ENCODE results near the gene DCANP1. TPM values are rescaled to one million over a fixed set of nuclear protein-coding genes. Genes with fewer than 3 reads are reported as not detected.

DCANP1 gene
- total and polyA plus RNA-seq, 5 donors, result not detected

- DNase-seq, result peak in 1 of 3 donors; percentile 33
- Histone ChIP-seq H3K4me1 (ENCODE audit: control insufficient read depth, insufficient read depth, low read length) (peaks cover 5% of the 10 kb centered on the region), H3K27me3 (ENCODE audit: control insufficient read depth, insufficient read depth) (no peaks in the 10 kb centered on the region), H3K27ac (ENCODE audit: low read length) (no peak overlapping the region), H3K9me3 (ENCODE audit: control insufficient read depth, low read length) (no peaks in the 10 kb centered on the region), H3K4me3 (ENCODE audit: low read length) (no peak overlapping the region)
- intact Hi-C loops (cut with DNase I), result no loop called here
- ATAC-seq, result no peak
- 84% methylated on average over 10 of the region's 10 CpGs for WGBS
Observed at GRCh38 chr5:135438636-135439221, 8.4 kb downstream of the DCANP1 start.

DNA sequence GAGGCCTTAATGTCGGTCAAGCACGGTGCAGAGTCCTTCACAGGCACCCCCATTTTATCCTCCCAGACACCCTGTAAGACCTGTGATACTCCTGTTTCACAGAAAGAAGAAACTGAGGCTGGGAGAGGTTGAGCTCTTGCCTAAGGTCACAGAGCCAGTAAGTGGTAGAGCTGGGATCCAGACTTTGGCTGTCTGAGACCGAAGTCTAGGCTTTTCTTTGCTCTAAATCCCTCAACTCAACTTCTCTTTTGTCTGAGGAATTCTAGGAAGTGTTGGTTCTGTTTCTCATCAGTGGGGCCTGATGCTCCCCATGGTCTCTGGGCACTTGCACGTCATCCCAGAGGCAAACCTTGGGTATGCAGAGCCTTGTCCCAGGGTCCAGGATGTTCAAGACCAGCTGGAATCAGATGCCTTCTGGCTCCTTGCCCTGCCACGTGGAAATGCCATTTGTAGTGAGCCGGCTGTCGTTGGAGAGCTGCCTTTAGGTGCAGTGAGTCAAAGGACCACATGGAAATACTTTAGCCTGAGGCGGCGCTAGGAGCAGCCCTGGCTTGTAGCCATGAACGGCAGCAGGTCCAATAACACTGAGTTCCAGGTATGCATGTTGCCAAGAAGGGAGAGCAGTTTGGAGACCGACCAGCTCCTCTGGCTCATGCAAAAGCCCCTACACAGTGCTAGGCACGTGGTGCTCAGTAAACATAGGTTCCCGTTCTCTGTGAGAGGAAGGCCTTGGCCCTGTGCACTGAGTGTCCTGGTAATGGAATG, 9.2 kb downstream of the DCANP1 start:
- ATAC-seq (peak in 1 of 2 donors; percentile 6), DNase-seq (peak; percentile 47 to 77 (median 65))
- intact Hi-C loops (cut with DNase I), result no loop called here
- no peaks in the 10 kb centered on the region for H3K9me3 ChIP-seq (ENCODE audit: control insufficient read depth, low read length)
- no peaks in the 10 kb centered on the region for H3K27me3 ChIP-seq (ENCODE audit: control insufficient read depth, insufficient read depth)
- H3K4me3 ChIP-seq (ENCODE audit: low read length), result no peak overlapping the region
- H3K27ac ChIP-seq (ENCODE audit: low read length), result no peak overlapping the region
- H3K4me1 ChIP-seq (ENCODE audit: control insufficient read depth, insufficient read depth, low read length), result peaks cover 5% of the 10 kb centered on the region
- WGBS, result 49% methylated on average over 13 of the region's 13 CpGs

- intact Hi-C loops (cut with DNase I), result no loop called here
- Histone ChIP-seq H3K27ac (ENCODE audit: low read length) (no peak overlapping the region), H3K4me3 (ENCODE audit: low read length) (no peak overlapping the region), H3K4me1 (ENCODE audit: control insufficient read depth, insufficient read depth, low read length) (peaks cover 5% of the 10 kb centered on the region), H3K27me3 (ENCODE audit: control insufficient read depth, insufficient read depth) (no peaks in the 10 kb centered on the region), H3K9me3 (ENCODE audit: control insufficient read depth, low read length) (no peaks in the 10 kb centered on the region)
- ATAC-seq (no peak), DNase-seq (peak in 1 of 3 donors; percentile 20)
- WGBS, result 67% methylated on average over 7 of the region's 7 CpGs
Observed at GRCh38 chr5:135437422-135437795, 9.7 kb downstream of the DCANP1 start.

GRCh38 chr5:135436951-135437418, 10.2 kb downstream of the DCANP1 start:
- Histone ChIP-seq H3K4me3 (ENCODE audit: low read length) (no peak overlapping the region), H3K27me3 (ENCODE audit: control insufficient read depth, insufficient read depth) (no peaks in the 10 kb centered on the region), H3K27ac (ENCODE audit: low read length) (no peak overlapping the region), H3K9me3 (ENCODE audit: control insufficient read depth, low read length) (no peaks in the 10 kb centered on the region), H3K4me1 (ENCODE audit: control insufficient read depth, insufficient read depth, low read length) (peaks cover 5% of the 10 kb centered on the region)
- intact Hi-C loops (cut with DNase I), result no loop called here
- DNase-seq (no peak), ATAC-seq (no peak)
- WGBS, result 70% methylated on average over 7 of the region's 7 CpGs

DNA sequence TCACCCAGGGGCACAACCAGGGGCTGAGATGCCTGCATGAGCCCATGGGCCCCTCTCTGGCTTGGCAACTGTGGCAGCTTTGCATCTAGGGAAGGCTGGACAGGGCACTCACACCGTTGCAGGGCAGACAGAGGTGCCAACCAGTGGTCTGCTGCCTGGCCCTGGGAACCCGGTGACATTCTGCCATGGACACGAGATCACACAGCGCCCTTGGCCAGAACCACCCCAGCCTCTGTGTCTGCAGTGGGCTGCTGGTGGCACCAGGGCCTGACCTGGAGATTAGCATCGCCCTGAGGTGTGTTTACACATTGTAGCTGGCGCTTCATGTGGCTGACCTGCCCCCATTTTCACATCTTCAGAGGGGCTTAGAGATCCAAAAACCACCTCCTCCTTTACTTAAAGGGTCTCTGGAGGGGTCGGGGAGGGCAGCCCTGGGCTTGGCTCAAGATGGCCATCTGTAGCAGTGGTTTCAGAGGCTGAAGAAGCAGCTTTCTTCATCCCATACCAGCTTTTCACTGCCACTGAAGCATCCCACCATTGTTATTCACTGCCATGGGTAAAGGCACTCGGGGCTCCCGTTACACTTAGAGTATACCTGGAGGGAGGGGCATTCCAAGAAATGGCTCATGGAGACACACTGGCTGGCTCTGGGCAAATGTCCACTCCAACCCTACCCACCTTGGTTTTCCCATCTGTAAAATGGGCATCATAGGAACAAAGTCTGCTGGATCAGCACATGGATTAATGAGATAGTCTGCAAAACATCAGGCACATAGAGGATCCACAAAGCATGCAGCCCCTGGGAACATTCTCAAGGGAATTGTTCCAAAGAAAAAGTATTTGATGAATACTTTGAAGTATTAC, 11.4 kb downstream of the DCANP1 start:
- Histone ChIP-seq H3K9me3 (ENCODE audit: control insufficient read depth, low read length) (no peaks in the 10 kb centered on the region), H3K27ac (ENCODE audit: low read length) (no peak overlapping the region), H3K27me3 (ENCODE audit: control insufficient read depth, insufficient read depth) (no peaks in the 10 kb centered on the region), H3K4me3 (ENCODE audit: low read length) (no peak overlapping the region), H3K4me1 (ENCODE audit: control insufficient read depth, insufficient read depth, low read length) (peaks cover 5% of the 10 kb centered on the region)
- ATAC-seq, result no peak
- 87% methylated on average over 9 of the region's 9 CpGs for WGBS
- intact Hi-C loops (cut with DNase I), result no loop called here
- peak in 1 of 3 donors; percentile 28 for DNase-seq

GRCh38 chr5:135434591-135435466, 12.3 kb downstream of the DCANP1 start:
- H3K9me3 ChIP-seq (ENCODE audit: control insufficient read depth, low read length), result no peaks in the 10 kb centered on the region
- DNase-seq (peak in 1 of 3 donors; percentile 23), ATAC-seq (no peak)
- no peak overlapping the region for H3K4me3 ChIP-seq (ENCODE audit: low read length)
- H3K4me1 ChIP-seq (ENCODE audit: control insufficient read depth, insufficient read depth, low read length), result peaks cover 5% of the 10 kb centered on the region
- intact Hi-C loops (cut with DNase I), result no loop called here
- no peak overlapping the region for H3K27ac ChIP-seq (ENCODE audit: low read length)
- WGBS, result 80% methylated on average over 24 of the region's 24 CpGs
- H3K27me3 ChIP-seq (ENCODE audit: control insufficient read depth, insufficient read depth), result no peaks in the 10 kb centered on the region

GRCh38 chr5:135433681-135434426, 13.3 kb downstream of the DCANP1 start:
- no peak overlapping the region for H3K4me3 ChIP-seq (ENCODE audit: low read length)
- no peak overlapping the region for H3K27ac ChIP-seq (ENCODE audit: low read length)
- H3K4me1 ChIP-seq (ENCODE audit: control insufficient read depth, insufficient read depth, low read length), result peaks cover 5% of the 10 kb centered on the region
- WGBS, result 52% methylated on average over 12 of the region's 12 CpGs
- no peaks in the 10 kb centered on the region for H3K9me3 ChIP-seq (ENCODE audit: control insufficient read depth, low read length)
- DNase-seq, result peak in 1 of 3 donors; percentile 40
- H3K27me3 ChIP-seq (ENCODE audit: control insufficient read depth, insufficient read depth), result no peaks in the 10 kb centered on the region
- no peak for ATAC-seq
- intact Hi-C loops (cut with DNase I), result no loop called here

DNA sequence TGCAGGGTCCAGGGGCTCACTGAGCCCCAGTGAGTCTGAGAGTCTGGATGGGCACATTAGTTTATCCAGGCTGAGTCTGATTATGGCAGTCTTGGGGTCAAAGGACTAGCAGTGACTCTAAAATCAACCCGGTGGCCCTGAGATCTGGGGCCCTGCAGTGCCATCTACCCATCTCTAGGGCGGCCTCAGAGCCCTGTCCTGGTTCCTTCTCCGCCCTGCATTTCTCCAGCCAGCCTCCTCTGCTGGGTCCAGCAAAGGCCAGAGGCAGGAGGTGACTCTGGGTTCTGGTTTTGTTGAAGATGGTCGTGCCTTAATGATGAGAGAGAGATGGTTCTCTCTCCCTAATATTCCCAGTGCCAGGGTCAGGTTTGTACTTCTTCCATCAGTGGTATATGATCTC, 15.0 kb downstream of the DCANP1 start:
- intact Hi-C loops (cut with DNase I), result no loop called here
- H3K9me3 ChIP-seq (ENCODE audit: control insufficient read depth, low read length), result no peaks in the 10 kb centered on the region
- no peaks in the 10 kb centered on the region for H3K27me3 ChIP-seq (ENCODE audit: control insufficient read depth, insufficient read depth)
- ATAC-seq (no peak), DNase-seq (no peak)
- peaks cover 5% of the 10 kb centered on the region for H3K4me1 ChIP-seq (ENCODE audit: control insufficient read depth, insufficient read depth, low read length)
- WGBS, result 85% methylated on average over 4 of the region's 4 CpGs
- H3K4me3 ChIP-seq (ENCODE audit: low read length), result no peak overlapping the region
- H3K27ac ChIP-seq (ENCODE audit: low read length), result no peak overlapping the region

DNA sequence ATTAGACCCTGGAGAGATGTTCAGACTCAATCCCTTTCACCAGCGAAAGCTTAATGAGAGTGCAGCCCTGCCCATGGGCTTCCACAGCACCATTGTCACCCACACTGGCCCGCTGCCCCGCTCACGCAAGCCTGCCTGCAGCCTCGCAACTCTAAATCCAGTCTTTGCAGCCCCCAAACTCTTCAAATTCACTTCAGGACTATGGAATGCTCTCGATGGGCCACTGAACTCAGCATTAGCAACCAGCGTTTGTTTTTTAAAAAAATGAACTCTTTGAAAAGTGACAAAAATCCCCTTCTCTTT, 17.1 kb downstream of the DCANP1 start:
- intact Hi-C loops (cut with DNase I), result no loop called here
- H3K4me1 ChIP-seq (ENCODE audit: control insufficient read depth, insufficient read depth, low read length), result peaks cover 5% of the 10 kb centered on the region
- DNase-seq (peak in 2 of 3 donors; percentile 55 to 64), ATAC-seq (peak in 1 of 2 donors; percentile 30)
- H3K9me3 ChIP-seq (ENCODE audit: control insufficient read depth, low read length), result no peaks in the 10 kb centered on the region
- H3K4me3 ChIP-seq (ENCODE audit: low read length), result no peak overlapping the region
- H3K27me3 ChIP-seq (ENCODE audit: control insufficient read depth, insufficient read depth), result no peaks in the 10 kb centered on the region
- 66% methylated on average over 7 of the region's 7 CpGs for WGBS
- no peak overlapping the region for H3K27ac ChIP-seq (ENCODE audit: low read length)

Measured in right cardiac atrium (tissue), 5 donors.